Measurements from ENCODE around the gene PRIMA1.

The PRIMA1 gene

DNA sequence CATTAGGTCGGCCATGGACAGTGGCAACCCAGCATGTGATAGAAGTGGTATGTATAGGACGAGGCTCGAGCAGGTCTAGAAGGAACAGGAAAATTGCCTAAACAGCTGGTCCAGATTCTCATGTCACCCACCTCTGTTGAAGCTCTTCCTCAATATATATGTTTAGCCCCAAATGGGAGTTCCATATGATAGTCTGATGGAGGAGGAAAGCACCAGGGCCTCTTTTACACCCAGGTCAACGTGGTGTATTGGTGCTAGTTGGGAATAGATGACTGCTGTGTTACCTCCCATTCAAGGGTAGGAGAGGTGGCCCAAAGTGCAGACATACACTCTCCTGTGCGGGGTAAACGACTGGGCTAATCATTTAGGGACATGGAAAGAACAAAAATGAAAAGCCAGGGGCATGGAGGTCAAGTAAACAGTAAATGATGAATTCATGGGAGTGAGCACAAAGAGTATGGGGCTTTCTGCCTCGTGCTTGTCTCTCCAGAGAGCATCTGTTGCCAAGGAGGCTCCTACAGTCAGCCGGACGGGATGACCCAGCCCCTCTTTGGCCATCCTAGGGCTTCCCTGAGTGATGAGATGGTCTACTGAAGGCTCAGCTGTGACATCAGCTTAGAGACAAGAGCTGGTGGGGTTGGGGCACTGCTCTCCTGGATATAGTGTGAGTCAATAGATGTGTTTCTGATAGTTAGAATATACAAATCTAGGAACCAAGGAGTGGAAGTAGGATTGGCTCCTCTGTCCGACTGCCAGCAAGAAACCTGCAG, 5.5 kb upstream of the PRIMA1 start:
- DNase-seq, result no peak

DNA sequence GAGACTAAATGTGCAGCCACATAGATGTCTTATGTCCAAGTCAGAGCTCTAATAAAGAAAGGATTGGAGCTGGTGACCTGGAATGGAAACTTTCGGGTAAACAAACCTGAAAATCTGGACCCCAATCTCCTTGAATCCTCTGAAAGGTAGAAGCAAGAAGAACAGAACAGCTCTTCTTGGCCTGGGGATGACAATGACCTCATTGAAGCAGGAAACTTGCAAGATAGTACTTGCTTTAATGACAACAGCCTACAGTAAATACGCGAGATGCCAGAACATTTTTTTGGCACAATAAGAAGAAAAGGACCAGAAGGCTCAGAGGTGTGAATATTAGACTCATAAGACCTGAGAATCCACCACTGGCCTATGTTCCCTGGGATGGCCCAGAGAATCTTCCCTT, 4.1 kb upstream of the PRIMA1 start:
- DNase-seq, result no peak

DNA sequence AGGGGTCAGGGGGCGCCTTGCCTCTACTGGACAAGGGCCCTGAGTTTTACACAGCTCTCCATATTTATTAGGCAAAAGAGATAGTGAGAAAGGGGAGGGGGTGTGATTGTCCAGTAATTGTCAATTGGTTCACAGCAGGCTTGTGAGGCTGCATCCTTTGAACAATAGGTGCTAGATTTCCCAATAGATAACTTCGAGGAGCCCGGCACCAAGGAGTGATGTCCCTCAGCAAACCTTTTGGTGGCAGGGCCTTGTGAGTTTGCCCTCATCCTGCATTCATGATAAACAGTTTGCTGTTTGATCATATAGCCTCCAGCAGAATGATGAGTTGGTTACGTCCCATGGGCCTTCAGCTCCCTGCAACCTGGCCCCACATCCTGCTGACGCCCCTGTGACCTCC, 2.7 kb upstream of the PRIMA1 start:
- DNase-seq, result no peak

DNA sequence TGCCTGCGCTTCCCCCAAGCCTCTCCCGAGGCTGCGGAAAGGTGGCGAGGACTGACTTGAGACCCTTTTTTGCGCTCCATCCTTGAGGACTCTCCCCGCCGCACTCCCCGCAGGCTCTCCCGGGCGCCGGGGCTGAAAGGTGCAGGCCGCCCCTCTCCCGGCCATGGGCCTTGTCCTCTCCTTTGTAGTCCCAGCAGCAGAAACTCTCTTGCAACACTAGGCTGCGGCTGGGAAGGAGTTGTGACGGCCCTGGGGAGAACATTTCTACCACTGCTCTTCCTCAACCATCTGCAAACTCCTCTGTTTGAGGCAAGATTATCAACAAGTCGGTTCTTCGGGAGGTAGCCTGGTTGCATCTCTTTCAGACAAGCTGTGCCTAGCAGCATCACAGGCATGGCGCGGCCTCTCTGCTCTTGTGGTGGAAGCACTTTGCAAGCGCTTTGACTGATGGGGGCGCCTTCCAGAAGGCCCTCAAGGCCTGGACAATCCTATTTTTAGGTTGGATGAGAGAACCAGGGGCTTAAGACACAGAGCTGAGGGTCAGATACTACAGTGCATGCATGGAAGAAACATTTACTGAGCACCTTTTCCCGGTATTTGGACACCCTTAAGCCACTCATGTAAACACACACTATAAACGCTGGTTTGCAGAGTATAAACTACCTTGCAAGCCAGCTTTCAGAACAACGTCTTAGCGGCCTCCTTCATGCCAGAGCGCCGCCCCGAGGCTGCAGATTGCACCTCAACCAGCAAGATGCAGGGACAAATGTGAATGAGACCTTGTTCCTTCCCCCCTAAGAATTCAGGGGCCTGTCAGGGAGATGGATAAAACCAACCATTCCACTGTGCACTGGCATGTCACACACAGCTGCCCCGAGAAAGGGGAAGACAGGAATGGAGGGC, 1.2 kb upstream of the PRIMA1 start:
- DNase-seq, result no peak

GRCh38 chr14:93788543-93789227, 400 bp upstream of the PRIMA1 start:
- no peak for DNase-seq

DNA sequence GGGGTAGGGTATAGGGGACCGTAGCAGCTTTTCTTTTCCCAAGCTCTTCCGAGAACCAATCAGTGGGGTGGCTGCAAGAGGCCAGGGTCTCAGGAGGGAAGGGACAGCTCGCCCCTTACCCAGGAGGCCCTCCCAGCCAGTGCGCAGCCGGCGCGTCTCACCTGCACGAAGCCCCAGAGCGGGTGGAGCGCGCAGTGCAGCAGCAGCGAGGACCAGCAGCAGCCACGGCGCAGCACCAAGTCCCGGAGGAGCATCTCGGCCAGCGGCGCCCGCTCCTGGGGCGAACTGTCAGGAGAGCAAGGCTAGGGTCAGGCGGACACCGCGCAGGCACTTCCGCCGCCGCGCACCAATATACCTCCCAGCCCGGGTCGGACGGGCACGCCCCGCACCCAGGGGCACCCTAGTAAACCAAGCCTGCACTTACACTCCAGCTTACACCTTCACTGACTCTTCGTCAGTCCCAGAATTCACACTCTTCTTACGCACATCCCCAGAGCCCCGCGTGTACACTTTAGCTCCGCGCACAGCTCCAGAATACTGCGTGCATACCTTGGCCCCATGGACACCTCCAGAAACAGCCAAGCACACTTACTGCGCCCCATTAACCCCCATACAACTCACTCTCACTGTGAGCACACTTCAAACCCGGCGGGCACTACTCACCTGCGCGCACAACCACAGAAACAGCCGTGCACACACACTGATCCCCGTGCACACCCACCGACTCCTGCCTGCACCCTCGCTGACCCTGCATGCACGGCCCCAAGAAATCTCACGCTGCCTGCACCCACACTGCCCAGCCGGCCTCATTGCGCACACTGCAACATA, 606 bp downstream of the PRIMA1 start:
- no peak for DNase-seq

DNA sequence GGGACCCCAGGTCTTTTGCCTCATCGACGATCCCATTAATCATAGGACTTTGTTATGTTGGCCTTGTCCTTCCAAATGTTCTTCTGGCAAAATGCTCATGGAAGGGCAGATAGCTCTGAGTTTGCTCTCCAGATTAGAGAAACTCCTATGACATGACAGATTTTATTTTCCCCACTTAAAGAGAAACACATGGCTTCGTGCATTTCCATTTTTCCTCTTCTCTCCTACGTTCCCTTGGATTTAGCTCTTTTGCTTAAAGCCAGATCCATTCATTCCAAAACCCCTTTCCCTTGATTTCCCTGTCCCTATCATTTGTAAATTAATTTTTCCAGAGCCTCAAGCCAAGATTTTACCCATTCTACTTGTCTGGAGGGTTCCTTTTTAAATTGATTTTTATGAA, 2.9 kb downstream of the PRIMA1 start:
- DNase-seq, result no peak

DNA sequence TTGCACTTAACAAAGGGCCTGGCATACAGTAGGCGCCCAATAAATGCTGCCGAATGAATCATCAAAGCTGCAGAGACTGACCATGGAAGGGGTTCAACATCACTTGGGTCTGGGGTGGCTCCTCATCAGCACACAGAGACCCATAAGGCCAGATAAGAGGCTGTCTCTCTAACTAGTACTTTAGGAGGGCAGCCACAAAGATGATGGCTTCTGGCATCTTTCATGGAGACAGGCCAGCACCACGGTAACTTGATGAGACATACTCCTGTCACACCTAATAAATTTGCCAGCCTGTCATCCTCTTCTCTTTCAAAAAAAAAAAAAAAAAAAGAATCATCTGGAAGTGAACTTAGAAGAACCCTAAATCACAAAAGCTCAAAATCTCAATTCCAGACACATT, 3.4 kb downstream of the PRIMA1 start:
- no peak for DNase-seq

DNA sequence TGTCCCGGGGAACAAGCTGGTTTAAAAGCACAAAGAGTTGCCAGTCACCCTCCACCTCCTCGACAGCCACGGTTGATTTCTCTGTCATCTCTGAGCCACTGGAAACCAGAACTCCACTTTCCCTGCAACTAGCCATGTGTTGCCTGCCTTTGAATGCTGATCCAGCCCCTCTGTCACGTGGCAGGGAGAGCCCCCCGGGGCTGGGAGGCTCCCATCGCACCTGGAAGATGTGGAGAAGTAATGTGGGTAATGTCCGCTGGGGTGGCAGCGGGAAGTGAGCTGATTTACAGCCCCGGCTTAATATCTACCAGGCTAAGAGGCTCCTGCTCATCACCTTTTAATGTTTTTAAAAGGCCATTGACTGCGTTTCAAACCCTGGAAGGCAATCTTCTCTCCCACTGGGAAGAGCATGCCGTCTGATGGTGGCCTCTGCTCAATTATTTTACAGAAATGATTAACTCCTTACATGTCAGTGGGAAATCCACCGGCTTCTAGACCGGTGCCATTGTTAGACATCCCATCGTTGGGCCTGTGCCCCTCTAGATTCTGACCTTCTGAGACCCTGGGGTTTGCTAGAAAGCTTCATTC, 7.4 kb downstream of the PRIMA1 start:
- no peak for DNase-seq

- no peak for DNase-seq
These were observed 9.2 kb downstream of the PRIMA1 start for GRCh38 chr14:93778856-93779629.

DNA sequence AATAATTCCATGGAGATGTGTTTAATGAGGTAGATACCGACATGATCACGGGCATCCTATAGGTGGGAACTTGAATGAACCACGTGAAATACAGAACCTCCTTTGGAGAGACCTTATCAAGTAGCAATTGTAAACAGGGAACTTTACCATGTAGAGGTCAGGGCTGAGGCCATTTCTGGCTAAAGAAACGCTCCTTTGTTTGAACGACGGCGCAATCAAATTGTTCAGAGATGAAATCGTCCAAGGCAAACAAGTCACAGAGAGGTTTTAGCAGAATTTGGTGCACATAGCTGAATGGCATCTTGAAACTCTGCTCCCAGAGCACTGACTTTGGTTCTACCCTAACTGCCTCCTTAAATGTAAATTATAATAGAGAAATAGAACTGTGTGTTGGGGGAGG, 9.8 kb downstream of the PRIMA1 start:
- DNase-seq, result no peak

- no peak for DNase-seq
These were observed 12.5 kb downstream of the PRIMA1 start for GRCh38 chr14:93775744-93776143.

GRCh38 chr14:93775158-93775557, 13.1 kb downstream of the PRIMA1 start:
- no peak for DNase-seq

GRCh38 chr14:93772263-93772662, 16.0 kb downstream of the PRIMA1 start:
- DNase-seq, result no peak

- no peak for DNase-seq
These were observed 22.3 kb downstream of the PRIMA1 start for GRCh38 chr14:93765970-93766369.

DNA sequence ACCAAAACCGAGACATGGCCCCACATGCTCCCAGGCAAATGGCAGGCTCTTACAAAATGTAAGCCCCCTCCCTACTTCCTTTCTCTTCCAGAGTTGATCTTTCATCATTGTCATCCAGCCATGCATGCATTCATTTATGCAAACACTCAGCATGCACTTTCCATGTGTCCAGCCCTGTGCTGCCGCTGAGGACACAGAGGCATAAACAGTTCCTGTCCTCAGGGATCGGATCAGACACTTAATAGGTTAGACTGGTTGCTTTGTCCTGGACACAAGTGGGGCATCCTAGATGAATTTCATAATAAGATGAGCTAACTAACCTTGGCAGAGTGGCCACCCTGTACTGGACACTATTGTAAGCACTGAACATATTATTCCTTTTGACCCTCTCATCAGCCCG, 23.1 kb downstream of the PRIMA1 start:
- DNase-seq, result no peak

GRCh38 chr14:93764211-93764659, 24.1 kb downstream of the PRIMA1 start:
- no peak for DNase-seq

DNA sequence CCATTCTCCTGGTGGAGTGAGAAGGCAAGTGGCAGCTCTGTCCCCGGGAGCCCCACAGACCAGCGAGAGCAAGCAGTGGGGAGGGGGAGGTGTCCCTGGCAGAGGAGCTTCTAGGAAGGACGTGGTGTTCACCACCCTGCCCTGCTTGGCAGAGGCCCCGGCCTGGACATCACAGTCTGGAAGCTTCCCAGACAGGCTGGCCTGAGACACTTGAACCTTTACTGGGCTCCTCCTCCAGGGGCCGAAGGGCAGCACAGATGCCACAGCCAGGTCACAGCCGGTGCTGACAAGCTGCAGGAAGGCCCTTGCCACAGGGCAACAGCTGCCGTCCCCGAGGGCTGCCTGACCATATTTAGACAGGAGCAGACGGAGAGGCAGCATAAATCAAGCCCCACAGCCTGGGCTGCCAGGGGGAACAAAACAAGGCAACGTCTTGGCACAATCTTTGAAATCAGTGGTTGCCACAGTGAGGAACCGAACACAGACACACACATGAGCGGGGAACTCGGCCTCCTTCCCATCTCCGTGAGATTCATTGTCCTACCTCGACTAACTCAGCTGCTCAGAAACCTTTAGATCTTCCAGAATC, 28.5 kb downstream of the PRIMA1 start:
- DNase-seq, result no peak

GRCh38 chr14:93757206-93757605, 31.1 kb downstream of the PRIMA1 start:
- DNase-seq, result no peak

DNA sequence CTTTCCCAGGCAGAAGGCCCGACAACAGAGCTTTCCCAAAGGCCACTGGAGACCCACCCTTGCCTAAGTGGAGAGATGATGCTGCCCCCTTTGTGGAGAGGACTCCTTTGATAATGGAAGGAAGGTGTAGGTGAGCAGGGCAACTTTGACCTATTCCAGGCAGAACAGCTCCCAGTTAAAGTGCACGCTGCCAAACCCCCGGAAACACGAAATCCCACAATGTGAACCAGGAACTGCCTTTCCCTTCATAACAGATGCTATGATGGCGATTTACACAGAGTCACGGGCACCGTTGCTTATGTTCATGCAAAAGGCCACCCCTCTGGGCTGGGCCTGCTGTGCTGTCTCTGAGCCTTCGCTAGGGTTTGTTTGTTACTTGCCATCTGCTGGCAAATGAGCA, 34.6 kb downstream of the PRIMA1 start:
- DNase-seq, result no peak

DNA sequence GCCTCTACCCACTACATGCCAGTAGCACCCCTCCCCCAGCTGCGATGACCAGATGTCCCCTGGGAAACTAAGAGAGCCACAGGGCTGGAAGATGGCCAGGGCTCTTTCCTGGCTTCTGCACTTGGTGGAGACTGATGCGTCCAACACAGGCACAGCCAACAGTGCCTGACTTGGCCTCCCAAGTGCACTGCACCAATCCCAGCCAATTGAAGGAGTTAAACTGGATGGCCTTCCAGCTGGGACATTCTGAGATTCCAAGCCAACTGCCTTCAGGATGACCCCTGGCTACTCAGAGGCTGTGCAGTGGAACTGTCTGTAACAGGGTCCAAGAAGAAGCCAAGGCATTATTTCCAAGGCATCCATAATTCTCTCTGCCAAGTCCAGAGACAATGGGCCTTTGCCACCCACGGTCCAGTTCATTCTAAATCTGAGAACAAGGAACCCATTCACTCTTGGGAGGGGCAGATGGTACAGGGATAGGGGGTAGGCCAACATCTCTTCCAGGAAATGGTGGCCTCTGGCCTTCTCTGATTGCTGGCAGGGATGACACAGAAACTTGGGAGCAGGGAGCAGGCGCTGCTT, 35.2 kb downstream of the PRIMA1 start:
- no peak for DNase-seq
